ENCODE measurements around the gene GPAT3. TPM values are rescaled to one million over a fixed set of nuclear protein-coding genes. Genes with fewer than 3 reads are reported as not detected.
"Not testable (repeated sequence)": the region's sequence is repeated elsewhere in the genome, so short reads cannot be mapped to it uniquely, and the experiment has no call there.

The GPAT3 gene
- total and polyA plus RNA-seq, 4 donors: 2.5 to 11.6 (median 7.6) TPM

GRCh38 chr4:83572848-83573247 is 36.9 kb downstream of the GPAT3 start:
- TF ChIP-seq CTCF (IDR thresholded peaks at IDR 0.05; ENCODE audit: control extremely low read depth, extremely low read depth): no peak

GRCh38 chr4:83574247-83574646 is 38.3 kb downstream of the GPAT3 start:
- ATAC-seq (ENCODE audit: insufficient read depth, low FRiP score): no peak
- WGBS, 2 donors: 49 to 57% methylated on average over 3 of the region's 3 CpGs
- peak; percentile 67 to 92 (median 86) for DNase-seq
- no peak overlapping the region for H3K4me3 ChIP-seq
- no peaks in the 10 kb centered on the region for H3K36me3 ChIP-seq (ENCODE audit: control insufficient read depth in 4 of 4, insufficient read depth in 4 of 4, low read length in 4 of 4)
- H3K9me3 ChIP-seq (ENCODE audit: control insufficient read depth in 4 of 4, insufficient read depth in 3 of 4, low read length in 3 of 4): no peaks in the 10 kb centered on the region
- peaks cover 0 to 15% (median 6%) of the 10 kb centered on the region in 5 donors for H3K4me1 ChIP-seq (ENCODE audit: control insufficient read depth in 5 of 5, insufficient read depth in 5 of 5, low read length in 5 of 5)
- no peak overlapping the region for H3K9ac ChIP-seq (ENCODE audit: insufficient read depth in 1 of 2, low read length in 2 of 2)
- no peaks in the 10 kb centered on the region for H3K27me3 ChIP-seq (ENCODE audit: control insufficient read depth in 3 of 3, insufficient read depth in 3 of 3, low read length in 2 of 3)
- H3K27ac ChIP-seq (ENCODE audit: low read depth in 1 of 2, low read length in 1 of 2): peak overlapping the region in 1 of 2 donors; percentile 45
- TF ChIP-seq CTCF (IDR thresholded peaks at IDR 0.05; ENCODE audit: control extremely low read depth, extremely low read depth): no peak

More at GRCh38 chr4:83572848-83573247, 36.9 kb downstream of the GPAT3 start:
- Histone ChIP-seq H3K4me3 (no peak overlapping the region), H3K9me3 (ENCODE audit: control insufficient read depth in 4 of 4, insufficient read depth in 3 of 4, low read length in 3 of 4) (no peaks in the 10 kb centered on the region), H3K36me3 (ENCODE audit: control insufficient read depth in 4 of 4, insufficient read depth in 4 of 4, low read length in 4 of 4) (no peaks in the 10 kb centered on the region), H3K4me1 (ENCODE audit: control insufficient read depth in 5 of 5, insufficient read depth in 5 of 5, low read length in 5 of 5) (peaks cover 0 to 12% (median 6%) of the 10 kb centered on the region in 5 donors), H3K9ac (ENCODE audit: insufficient read depth in 1 of 2, low read length in 2 of 2) (no peak overlapping the region), H3K27ac (ENCODE audit: low read depth in 1 of 2, low read length in 1 of 2) (no peak overlapping the region), H3K27me3 (ENCODE audit: control insufficient read depth in 3 of 3, insufficient read depth in 3 of 3, low read length in 2 of 3) (no peaks in the 10 kb centered on the region)
- no peak for DNase-seq
- 83 to 87% methylated on average over 3 of the region's 3 CpGs for WGBS, 2 donors
- no peak for ATAC-seq (ENCODE audit: insufficient read depth, low FRiP score)

DNA sequence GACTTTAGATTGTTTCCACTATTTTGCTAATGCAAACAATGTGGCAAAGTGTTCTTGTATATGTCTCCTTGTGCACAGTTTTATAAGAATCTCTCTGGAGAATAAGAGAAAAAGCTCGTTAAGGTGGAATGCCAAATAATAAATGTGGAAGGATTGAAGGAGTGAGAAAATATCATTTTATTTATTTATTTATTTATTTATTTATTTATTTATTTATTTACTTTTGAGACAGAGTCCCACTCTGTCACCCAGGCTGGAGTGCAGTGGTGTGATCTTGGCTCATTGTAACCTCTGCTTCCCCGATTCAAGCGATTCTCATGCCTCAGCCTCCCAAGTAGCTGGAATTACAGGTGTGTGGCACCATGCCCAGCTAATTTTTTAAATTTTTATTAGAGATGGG is 40.3 kb downstream of the GPAT3 start:
- ATAC-seq (ENCODE audit: insufficient read depth, low FRiP score); H3K36me3 ChIP-seq (ENCODE audit: control insufficient read depth in 4 of 4, insufficient read depth in 4 of 4, low read length in 4 of 4); H3K27me3 ChIP-seq (ENCODE audit: control insufficient read depth in 3 of 3, insufficient read depth in 3 of 3, low read length in 2 of 3); H3K9ac ChIP-seq (ENCODE audit: insufficient read depth in 1 of 2, low read length in 2 of 2); H3K9me3 ChIP-seq (ENCODE audit: control insufficient read depth in 4 of 4, insufficient read depth in 3 of 4, low read length in 3 of 4); H3K27ac ChIP-seq (ENCODE audit: low read depth in 1 of 2, low read length in 1 of 2); H3K4me3 ChIP-seq; DNase-seq: not testable (repeated sequence)
- H3K4me1 ChIP-seq (ENCODE audit: control insufficient read depth in 5 of 5, insufficient read depth in 5 of 5, low read length in 5 of 5): peaks cover 0 to 18% (median 6%) of the 10 kb centered on the region in 5 donors
- 96 to 97% methylated on average over 3 of the region's 3 CpGs for WGBS, 2 donors

DNA sequence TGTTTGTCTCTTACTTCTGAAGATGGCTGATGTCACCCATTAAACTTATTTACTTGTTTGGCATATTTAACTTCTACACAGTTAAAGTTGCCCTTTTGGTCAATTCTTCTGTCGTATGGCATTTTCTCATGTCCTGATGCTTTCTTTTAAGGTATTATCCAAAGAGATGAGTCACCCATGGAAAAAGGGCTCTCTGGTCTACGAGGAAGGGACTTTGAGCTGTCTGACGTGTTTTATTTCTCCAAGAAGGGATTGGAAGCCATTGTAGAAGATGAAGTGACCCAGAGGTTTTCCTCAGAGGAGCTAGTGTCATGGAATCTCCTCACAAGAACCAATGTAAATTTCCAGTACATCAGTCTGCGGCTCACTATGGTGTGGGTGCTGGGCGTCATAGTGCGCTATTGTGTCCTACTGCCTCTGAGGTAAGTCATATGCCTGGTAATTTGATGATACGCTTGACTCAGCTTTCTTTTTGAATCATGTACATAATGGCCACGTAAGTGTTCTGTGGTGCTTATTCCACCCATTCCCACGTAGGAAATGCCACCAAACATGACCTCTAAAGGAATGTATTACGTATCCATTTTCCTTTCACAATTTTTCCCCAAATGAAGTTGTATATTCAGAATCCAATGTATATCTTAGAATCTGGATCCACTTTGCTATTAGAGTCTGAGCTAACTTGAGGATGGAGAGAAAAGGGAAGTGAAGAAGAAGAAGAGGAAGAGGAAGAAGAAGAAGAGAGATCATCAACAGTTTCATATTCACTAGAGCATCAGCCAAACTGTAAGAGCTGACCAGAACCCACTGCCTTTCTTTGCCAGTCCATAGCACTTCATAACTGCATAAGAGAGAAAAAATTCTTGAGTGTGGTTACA is 45.7 kb downstream of the GPAT3 start:
- WGBS, 2 donors: 89 to 92% methylated on average over 10 of the region's 10 CpGs
- Histone ChIP-seq H3K9ac (ENCODE audit: insufficient read depth in 1 of 2, low read length in 2 of 2) (no peak overlapping the region), H3K4me1 (ENCODE audit: control insufficient read depth in 5 of 5, insufficient read depth in 5 of 5, low read length in 5 of 5) (peaks cover 4 to 18% (median 18%) of the 10 kb centered on the region in 5 donors), H3K27ac (ENCODE audit: low read depth in 1 of 2, low read length in 1 of 2) (no peak overlapping the region), H3K4me3 (no peak overlapping the region), H3K36me3 (ENCODE audit: control insufficient read depth in 4 of 4, insufficient read depth in 4 of 4, low read length in 4 of 4) (peaks cover 0 to 5% (median 0%) of the 10 kb centered on the region in 4 donors), H3K27me3 (ENCODE audit: control insufficient read depth in 3 of 3, insufficient read depth in 3 of 3, low read length in 2 of 3) (no peaks in the 10 kb centered on the region), H3K9me3 (ENCODE audit: control insufficient read depth in 4 of 4, insufficient read depth in 3 of 4, low read length in 3 of 4) (peaks cover 0 to 1% (median 0%) of the 10 kb centered on the region in 4 donors)
- no peak for ATAC-seq (ENCODE audit: insufficient read depth, low FRiP score)
- TF ChIP-seq CTCF (IDR thresholded peaks at IDR 0.05; ENCODE audit: control extremely low read depth, extremely low read depth): no peak
- DNase-seq: no peak

Data from lung (tissue), 12 donors.